ENCODE measurements around the gene ZNF554. TPM values are rescaled to one million over a fixed set of nuclear protein-coding genes. Genes with fewer than 3 reads are reported as not detected.
A peak's percentile ranks its signal among the peaks of the same experiment; 100 is the strongest.

ZNF554 gene
- total and polyA plus RNA-seq, 2 donors (not counting 3 experiments of a cell fraction or from before 2014, with no cell fraction given): 1.2 to 1.6 TPM

DNA sequence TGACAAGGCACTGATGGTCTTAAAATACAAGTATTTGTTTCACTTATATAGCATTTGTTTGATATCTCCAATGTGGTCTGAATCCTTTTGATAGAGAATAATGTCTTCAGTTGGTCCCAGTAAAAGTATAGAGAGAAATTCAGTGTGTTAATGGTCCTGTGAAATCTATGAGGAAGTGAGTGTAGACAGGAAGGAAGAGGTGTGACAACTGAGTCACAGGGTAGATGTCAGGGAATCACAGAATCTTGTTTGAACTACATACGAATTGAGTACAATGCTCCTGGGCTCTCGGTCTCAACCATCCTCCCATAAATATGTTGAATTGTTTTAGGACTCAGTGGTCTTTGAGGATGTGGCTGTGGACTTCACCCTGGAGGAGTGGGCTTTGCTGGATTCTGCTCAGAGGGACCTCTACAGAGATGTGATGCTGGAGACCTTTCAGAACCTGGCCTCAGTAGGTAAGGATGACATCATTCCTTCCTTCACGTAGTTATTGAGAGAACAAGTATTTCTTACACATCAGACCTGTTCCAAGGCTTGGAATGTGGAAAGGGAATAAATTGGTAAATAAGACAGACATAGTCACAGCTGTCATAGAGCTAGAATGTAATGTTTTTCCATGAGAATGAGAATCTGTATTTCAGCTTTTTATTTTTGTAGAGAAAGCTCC, 30.7 kb downstream of the ZNF554 start:
- FAIRE-seq: peak; percentile 4
- Histone ChIP-seq H3K4me2 (ENCODE audit: insufficient read depth, low read length) (peak overlapping the region; percentile 22), H3K9me1 (replicated peaks; ENCODE audit: control insufficient read depth, extremely low read depth, insufficient read depth, low read length) (no peaks in the 10 kb centered on the region), H3K27ac (ENCODE audit: insufficient read depth, low read depth, low read length) (peak overlapping the region; percentile 32), H3K79me2 (ENCODE audit: control insufficient read depth, insufficient read depth, low read length) (peaks cover 9% of the 10 kb centered on the region), H3K36me3 (ENCODE audit: control insufficient read depth in 2 of 2, extremely low read depth in 1 of 2, insufficient read depth in 2 of 2, low read length in 2 of 2) (peaks cover 18 to 19% of the 10 kb centered on the region in 2 experiments), H3K9me3 (replicated peaks; ENCODE audit: control insufficient read depth, insufficient read depth, low read length) (peaks cover 23% of the 10 kb centered on the region), H4K20me1 (replicated peaks; ENCODE audit: control insufficient read depth, extremely low read depth, insufficient read depth, low read length) (no peaks in the 10 kb centered on the region), H3K27me3 (ENCODE audit: control insufficient read depth in 2 of 2, insufficient read depth in 2 of 2, low read length in 2 of 2) (no peaks in the 10 kb centered on the region), H3K4me1 (ENCODE audit: control insufficient read depth, extremely low read depth, insufficient read depth, low read length) (peaks cover 9% of the 10 kb centered on the region), H3K9ac (replicated peaks; ENCODE audit: extremely low read depth, insufficient read depth, low read length) (no peak overlapping the region), H2AFZ (ENCODE audit: low read depth, low read length) (no peak overlapping the region), H3K4me3 (replicated peaks in 1 of 3; ENCODE audit: insufficient read depth in 1 of 3, low read depth in 1 of 3, low read length in 3 of 3) (no peak overlapping the region)
- dilution Hi-C loops (cut with MboI; ENCODE audit: extremely low pct_ligation_motif_present, low sequenced_read_pairs): no loop called here
- BruUV-seq (replicated peaks): no TSS peak
- ChIA-PET POLR2A (no interaction called here), CTCF (interaction anchor here (1.1 kb wide), 1 partner anchor 9 kb away, joined by 4 read pairs; the partner anchor contains the start of gene ZNF555)
- intact Hi-C loops (cut with micrococcal nuclease): no loop called here
- no peak for DNase-seq (ENCODE audit: low read depth, low spot score)
- TF ChIP-seq FOS (IDR thresholded peaks at IDR 0.05; ENCODE audit: borderline replicate concordance, insufficient read depth, low read length) (peak; percentile 52), POLR2AphosphoS5 (IDR thresholded peaks at IDR 0.05; ENCODE audit: insufficient read depth, low read depth, low read length) (no peak)

DNA sequence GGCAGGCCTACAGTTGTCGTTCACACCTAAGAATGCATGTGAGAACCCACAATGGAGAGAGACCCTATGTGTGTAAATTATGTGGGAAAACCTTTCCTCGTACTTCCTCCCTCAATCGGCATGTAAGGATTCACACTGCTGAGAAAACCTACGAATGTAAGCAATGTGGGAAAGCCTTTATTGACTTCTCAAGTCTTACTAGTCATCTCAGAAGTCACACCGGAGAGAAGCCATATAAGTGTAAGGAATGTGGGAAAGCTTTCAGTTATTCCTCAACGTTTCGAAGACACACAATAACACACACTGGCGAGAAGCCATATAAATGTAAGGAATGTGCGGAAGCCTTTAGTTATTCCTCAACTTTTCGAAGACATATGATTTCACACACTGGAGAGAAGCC, 32.9 kb downstream of the ZNF554 start:
- BruUV-seq (replicated peaks): no TSS peak
- intact Hi-C loops (cut with micrococcal nuclease): no loop called here
- Histone ChIP-seq H3K27me3 (ENCODE audit: control insufficient read depth in 2 of 2, insufficient read depth in 2 of 2, low read length in 2 of 2) (no peaks in the 10 kb centered on the region), H3K79me2 (ENCODE audit: control insufficient read depth, insufficient read depth, low read length) (peaks cover 3% of the 10 kb centered on the region), H3K9ac (replicated peaks; ENCODE audit: extremely low read depth, insufficient read depth, low read length) (no peak overlapping the region), H3K4me3 (replicated peaks in 1 of 3; ENCODE audit: insufficient read depth in 1 of 3, low read depth in 1 of 3, low read length in 3 of 3) (no peak overlapping the region), H3K36me3 (ENCODE audit: control insufficient read depth in 2 of 2, extremely low read depth in 1 of 2, insufficient read depth in 2 of 2, low read length in 2 of 2) (peaks cover 18 to 21% of the 10 kb centered on the region in 2 experiments), H3K9me1 (replicated peaks; ENCODE audit: control insufficient read depth, extremely low read depth, insufficient read depth, low read length) (no peaks in the 10 kb centered on the region), H3K27ac (ENCODE audit: insufficient read depth, low read depth, low read length) (no peak overlapping the region), H4K20me1 (replicated peaks; ENCODE audit: control insufficient read depth, extremely low read depth, insufficient read depth, low read length) (no peaks in the 10 kb centered on the region), H3K9me3 (replicated peaks; ENCODE audit: control insufficient read depth, insufficient read depth, low read length) (peaks cover 23% of the 10 kb centered on the region), H2AFZ (ENCODE audit: low read depth, low read length) (no peak overlapping the region), H3K4me1 (ENCODE audit: control insufficient read depth, extremely low read depth, insufficient read depth, low read length) (peaks cover 9% of the 10 kb centered on the region), H3K4me2 (ENCODE audit: insufficient read depth, low read length) (no peak overlapping the region)
- DNase-seq (ENCODE audit: low read depth, low spot score) (no peak), FAIRE-seq (no peak)
- TF ChIP-seq, protein P1, sequence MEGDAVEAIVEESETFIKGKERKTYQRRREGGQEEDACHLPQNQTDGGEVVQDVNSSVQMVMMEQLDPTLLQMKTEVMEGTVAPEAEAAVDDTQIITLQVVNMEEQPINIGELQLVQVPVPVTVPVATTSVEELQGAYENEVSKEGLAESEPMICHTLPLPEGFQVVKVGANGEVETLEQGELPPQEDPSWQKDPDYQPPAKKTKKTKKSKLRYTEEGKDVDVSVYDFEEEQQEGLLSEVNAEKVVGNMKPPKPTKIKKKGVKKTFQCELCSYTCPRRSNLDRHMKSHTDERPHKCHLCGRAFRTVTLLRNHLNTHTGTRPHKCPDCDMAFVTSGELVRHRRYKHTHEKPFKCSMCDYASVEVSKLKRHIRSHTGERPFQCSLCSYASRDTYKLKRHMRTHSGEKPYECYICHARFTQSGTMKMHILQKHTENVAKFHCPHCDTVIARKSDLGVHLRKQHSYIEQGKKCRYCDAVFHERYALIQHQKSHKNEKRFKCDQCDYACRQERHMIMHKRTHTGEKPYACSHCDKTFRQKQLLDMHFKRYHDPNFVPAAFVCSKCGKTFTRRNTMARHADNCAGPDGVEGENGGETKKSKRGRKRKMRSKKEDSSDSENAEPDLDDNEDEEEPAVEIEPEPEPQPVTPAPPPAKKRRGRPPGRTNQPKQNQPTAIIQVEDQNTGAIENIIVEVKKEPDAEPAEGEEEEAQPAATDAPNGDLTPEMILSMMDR (IDR thresholded peaks at IDR 0.05; ENCODE audit: extremely low read depth in 1 of 2, insufficient read depth in 1 of 2, low read depth in 1 of 2, low read length in 2 of 2): no peak
- no peak for TF ChIP-seq EZH2 (IDR thresholded peaks at IDR 0.05; ENCODE audit: borderline replicate concordance, low read depth, low read length, severe bottlenecking)
- no peak for TF ChIP-seq GATA2 (IDR thresholded peaks at IDR 0.05; ENCODE audit: insufficient read depth, insufficient read length, low read depth, low read length)
- no peak for TF ChIP-seq POLR2A (IDR thresholded peaks at IDR 0.05; ENCODE audit: low read depth, low read length)
- TF ChIP-seq POLR2AphosphoS5 (IDR thresholded peaks at IDR 0.05; ENCODE audit: insufficient read depth, low read depth, low read length): no peak
- no peak for TF ChIP-seq JUN (IDR thresholded peaks at IDR 0.05; ENCODE audit: borderline replicate concordance, insufficient read depth, insufficient read length, low read depth)
- TF ChIP-seq, protein P2, sequence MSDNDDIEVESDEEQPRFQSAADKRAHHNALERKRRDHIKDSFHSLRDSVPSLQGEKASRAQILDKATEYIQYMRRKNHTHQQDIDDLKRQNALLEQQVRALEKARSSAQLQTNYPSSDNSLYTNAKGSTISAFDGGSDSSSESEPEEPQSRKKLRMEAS (IDR thresholded peaks at IDR 0.05; ENCODE audit: insufficient read depth, insufficient read length): no peak
- no peak for TF ChIP-seq FOS (IDR thresholded peaks at IDR 0.05; ENCODE audit: borderline replicate concordance, insufficient read depth, low read length)
- no peak for TF ChIP-seq MYC (IDR thresholded peaks at IDR 0.05; ENCODE audit: low read depth, low read length)
- dilution Hi-C loops (cut with MboI; ENCODE audit: extremely low pct_ligation_motif_present, low sequenced_read_pairs): no loop called here
- ChIA-PET CTCF (no interaction called here), POLR2A (no interaction called here)

All from endothelial cell of umbilical vein (primary cell).